Measurements from ENCODE around the gene HS3ST5. TPM values are rescaled to one million over a fixed set of nuclear protein-coding genes. Genes with fewer than 3 reads are reported as not detected.

The HS3ST5 gene
- total RNA-seq, 1 experiment from 2014 or later: not detected

DNA sequence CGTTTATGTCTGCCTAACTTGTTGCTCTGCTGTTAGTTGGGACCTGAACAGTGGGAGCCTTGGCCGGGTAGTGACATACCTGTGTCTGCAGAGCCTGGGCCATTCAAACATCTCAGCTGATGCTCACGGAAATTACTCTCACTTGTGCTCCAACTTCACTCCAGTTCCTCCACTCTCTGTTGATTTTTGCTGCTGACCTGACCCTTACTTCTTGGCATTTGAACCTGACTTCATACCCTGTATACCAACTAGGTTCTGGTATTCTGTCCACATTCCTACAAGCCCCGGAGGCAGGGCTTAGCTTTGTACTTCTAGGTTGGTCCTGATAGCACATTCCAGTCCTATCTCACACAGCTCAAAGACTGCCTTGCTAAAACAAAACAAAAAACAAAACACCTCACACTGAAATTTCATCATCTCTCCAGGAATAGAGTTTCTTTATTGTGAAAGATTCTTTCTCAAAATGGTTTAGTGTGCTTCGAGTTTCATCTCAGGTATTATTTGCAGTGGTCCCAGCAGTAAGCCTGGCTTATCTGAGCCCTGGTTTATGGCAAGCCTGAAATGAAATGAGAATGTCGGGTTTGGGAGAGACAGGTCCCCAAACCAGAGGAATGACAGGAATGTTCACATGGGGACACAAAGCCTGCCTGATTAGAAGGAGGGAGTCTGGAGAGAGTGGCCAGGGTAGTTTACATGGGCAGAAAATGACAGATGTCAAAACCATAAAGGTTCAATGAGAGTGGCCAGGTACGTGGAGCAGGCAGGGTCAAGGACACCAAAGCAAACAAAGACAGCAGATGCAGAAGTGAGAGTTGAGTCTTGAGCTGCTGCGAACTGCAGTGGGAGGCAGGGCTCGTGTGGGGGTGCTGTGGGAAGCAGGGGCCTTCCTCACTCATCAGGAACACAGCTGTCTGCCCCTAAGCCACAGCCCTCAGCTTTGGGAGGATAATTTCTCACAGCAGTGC lies 197.7 kb downstream of the HS3ST5 start:
- intact Hi-C loops (cut with micrococcal nuclease): no loop called here
- H3K9ac ChIP-seq (ENCODE audit: low read length): no peak overlapping the region

DNA sequence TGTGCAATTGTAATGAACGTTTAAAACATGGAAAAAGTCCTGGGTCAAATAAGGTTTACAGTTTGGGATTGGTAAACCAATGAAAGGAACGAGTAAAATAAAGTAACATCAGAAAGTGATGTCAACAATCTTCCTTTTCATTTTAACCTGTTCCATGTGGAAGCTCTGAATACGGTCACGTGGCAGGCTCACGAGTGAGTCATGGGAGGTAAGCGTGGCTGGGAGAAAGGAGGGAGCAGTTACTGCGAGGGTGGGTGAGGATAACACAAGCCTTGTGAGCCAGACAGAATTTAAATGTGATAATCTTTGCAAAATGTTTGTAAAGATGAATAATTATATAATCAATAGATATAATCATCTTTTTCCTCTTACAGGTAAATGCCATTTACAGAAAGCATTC lies 200.6 kb downstream of the HS3ST5 start:
- POLR2A ChIA-PET: no interaction called here
- ATAC-seq (no peak), DNase-seq (ENCODE audit: low read depth, low spot score) (no peak)
- Histone ChIP-seq H3K79me2 (ENCODE audit: insufficient read depth, low read length) (no peaks in the 10 kb centered on the region), H3K9me3 (ENCODE audit: control insufficient read depth in 1 of 2, insufficient read depth in 1 of 2, low read depth in 1 of 2, low read length in 2 of 2) (no peaks in the 10 kb centered on the region), H3K27ac (ENCODE audit: low read depth, low read length) (no peak overlapping the region), H2AFZ (ENCODE audit: low read depth, low read length, poor library complexity, severe bottlenecking) (no peak overlapping the region), H3K4me1 (ENCODE audit: control insufficient read depth in 1 of 2, insufficient read depth in 2 of 2, low read length in 2 of 2) (no peaks in the 10 kb centered on the region), H3K27me3 (ENCODE audit: insufficient read depth, low read length) (peaks cover 61% of the 10 kb centered on the region), H3K9me2 (ENCODE audit: insufficient read depth) (no peaks in the 10 kb centered on the region), H3K9ac (ENCODE audit: low read length) (no peak overlapping the region), H3K36me3 (ENCODE audit: control insufficient read depth in 1 of 2, insufficient read depth in 2 of 2, low read length in 2 of 2) (no peaks in the 10 kb centered on the region), H4K20me1 (ENCODE audit: insufficient read depth) (no peaks in the 10 kb centered on the region), H3K4me2 (ENCODE audit: low read length) (no peak overlapping the region), H3K4me3 (replicated peaks in 1 of 2; ENCODE audit: low read depth in 1 of 2, low read length in 2 of 2) (no peak overlapping the region)
- RAD21 ChIA-PET (ENCODE audit: low non-redundant PET in 1 of 2, low total read pairs in 2 of 2, uncharacterized antibody in 2 of 2, unreplicated experiment in 2 of 2): no interaction called here
- BruUV-seq (replicated peaks): no TSS peak
- CTCF ChIA-PET: no interaction called here
- intact Hi-C loops (cut with micrococcal nuclease): no loop called here
- TF ChIP-seq, protein P1, sequence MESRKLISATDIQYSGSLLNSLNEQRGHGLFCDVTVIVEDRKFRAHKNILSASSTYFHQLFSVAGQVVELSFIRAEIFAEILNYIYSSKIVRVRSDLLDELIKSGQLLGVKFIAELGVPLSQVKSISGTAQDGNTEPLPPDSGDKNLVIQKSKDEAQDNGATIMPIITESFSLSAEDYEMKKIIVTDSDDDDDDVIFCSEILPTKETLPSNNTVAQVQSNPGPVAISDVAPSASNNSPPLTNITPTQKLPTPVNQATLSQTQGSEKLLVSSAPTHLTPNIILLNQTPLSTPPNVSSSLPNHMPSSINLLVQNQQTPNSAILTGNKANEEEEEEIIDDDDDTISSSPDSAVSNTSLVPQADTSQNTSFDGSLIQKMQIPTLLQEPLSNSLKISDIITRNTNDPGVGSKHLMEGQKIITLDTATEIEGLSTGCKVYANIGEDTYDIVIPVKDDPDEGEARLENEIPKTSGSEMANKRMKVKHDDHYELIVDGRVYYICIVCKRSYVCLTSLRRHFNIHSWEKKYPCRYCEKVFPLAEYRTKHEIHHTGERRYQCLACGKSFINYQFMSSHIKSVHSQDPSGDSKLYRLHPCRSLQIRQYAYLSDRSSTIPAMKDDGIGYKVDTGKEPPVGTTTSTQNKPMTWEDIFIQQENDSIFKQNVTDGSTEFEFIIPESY (IDR thresholded peaks at IDR 0.05; ENCODE audit: extremely low read depth, insufficient replicate concordance, low read length): no peak
- TF ChIP-seq, protein P2, sequence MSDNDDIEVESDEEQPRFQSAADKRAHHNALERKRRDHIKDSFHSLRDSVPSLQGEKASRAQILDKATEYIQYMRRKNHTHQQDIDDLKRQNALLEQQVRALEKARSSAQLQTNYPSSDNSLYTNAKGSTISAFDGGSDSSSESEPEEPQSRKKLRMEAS (IDR thresholded peaks at IDR 0.05): 0 out of 2 replicates have a peak, but pooled peaks have one; percentile 15
- no peak for TF ChIP-seq RAD21 (IDR thresholded peaks at IDR 0.05; ENCODE audit: low read depth)

More for the DNA sequence above, 197.7 kb downstream of the HS3ST5 start:
- TF ChIP-seq ZFX (IDR thresholded peaks at IDR 0.05) (no peak), SRF (IDR thresholded peaks at IDR 0.05; ENCODE audit: low read depth) (no peak), CEBPB (IDR thresholded peaks at IDR 0.05; ENCODE audit: low read depth) (no peak), CBX3 (IDR thresholded peaks at IDR 0.05; ENCODE audit: low read depth) (no peak), EGR1 (IDR thresholded peaks at IDR 0.05; ENCODE audit: low read depth) (no peak)
- Histone ChIP-seq H3K36me3 (ENCODE audit: control insufficient read depth in 1 of 2, insufficient read depth in 2 of 2, low read length in 2 of 2) (no peaks in the 10 kb centered on the region), H2AFZ (ENCODE audit: low read depth, low read length, poor library complexity, severe bottlenecking) (no peak overlapping the region), H3K9me2 (ENCODE audit: insufficient read depth) (no peaks in the 10 kb centered on the region), H4K20me1 (ENCODE audit: insufficient read depth) (no peaks in the 10 kb centered on the region), H3K4me1 (ENCODE audit: control insufficient read depth in 1 of 2, insufficient read depth in 2 of 2, low read length in 2 of 2) (no peaks in the 10 kb centered on the region), H3K9me3 (ENCODE audit: control insufficient read depth in 1 of 2, insufficient read depth in 1 of 2, low read depth in 1 of 2, low read length in 2 of 2) (no peaks in the 10 kb centered on the region), H3K4me3 (replicated peaks in 1 of 2; ENCODE audit: low read depth in 1 of 2, low read length in 2 of 2) (no peak overlapping the region), H3K79me2 (ENCODE audit: insufficient read depth, low read length) (no peaks in the 10 kb centered on the region), H3K27ac (ENCODE audit: low read depth, low read length) (no peak overlapping the region), H3K27me3 (ENCODE audit: insufficient read depth, low read length) (peaks cover 38% of the 10 kb centered on the region), H3K4me2 (ENCODE audit: low read length) (no peak overlapping the region)
- ChIA-PET RAD21 (ENCODE audit: low non-redundant PET in 1 of 2, low total read pairs in 2 of 2, uncharacterized antibody in 2 of 2, unreplicated experiment in 2 of 2) (no interaction called here), POLR2A (no interaction called here), CTCF (no interaction called here)
- no TSS peak for BruUV-seq (replicated peaks)
- DNase-seq (ENCODE audit: low read depth, low spot score) (no peak), ATAC-seq (no peak)

All from HCT116 (cell line).